ENCODE data around the gene AIMP1.
"Not testable (repeated sequence)": the region's sequence is repeated elsewhere in the genome, so short reads cannot be mapped to it uniquely, and the experiment has no call there.

The AIMP1 gene

DNA sequence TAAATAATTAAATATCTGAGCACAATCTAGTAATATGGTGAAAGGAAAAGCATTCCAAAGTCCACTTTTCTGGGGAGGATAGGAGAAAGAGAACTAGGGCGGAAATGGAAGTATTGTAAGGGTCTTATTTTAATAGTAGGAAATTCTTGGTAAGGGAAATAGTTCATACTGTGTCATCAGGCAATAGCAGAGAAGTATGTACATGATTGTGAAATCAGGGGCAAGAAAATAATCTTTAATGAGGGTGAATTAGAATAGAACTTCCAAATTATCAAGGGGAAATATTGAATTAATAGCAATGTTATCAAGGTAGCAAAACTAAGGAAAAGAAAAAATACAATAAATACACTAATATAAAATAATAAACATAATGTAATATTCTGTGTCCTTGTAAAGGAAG lies 37.4 kb downstream of the AIMP1 start:
- DNase-seq = no peak

DNA sequence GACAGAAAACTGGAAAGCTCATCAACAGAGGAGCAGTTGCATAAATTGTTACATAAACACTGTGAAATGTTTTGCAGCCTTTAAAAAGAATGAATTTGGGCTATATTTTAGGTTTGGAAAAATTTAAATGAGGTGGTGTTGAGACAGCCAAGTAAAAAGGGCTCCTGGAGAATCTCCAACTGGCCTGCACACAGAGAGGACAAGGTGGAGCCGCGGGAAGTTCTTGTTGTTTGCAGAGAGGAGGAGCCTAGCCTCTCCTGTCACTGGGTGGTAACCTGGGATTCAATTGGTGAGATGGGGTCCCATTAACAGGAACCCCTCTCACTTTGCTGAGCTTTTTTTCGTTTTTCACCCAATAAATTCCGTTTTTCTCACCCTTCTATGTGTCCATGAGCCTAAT lies 38.8 kb downstream of the AIMP1 start:
- no peak for DNase-seq

DNA sequence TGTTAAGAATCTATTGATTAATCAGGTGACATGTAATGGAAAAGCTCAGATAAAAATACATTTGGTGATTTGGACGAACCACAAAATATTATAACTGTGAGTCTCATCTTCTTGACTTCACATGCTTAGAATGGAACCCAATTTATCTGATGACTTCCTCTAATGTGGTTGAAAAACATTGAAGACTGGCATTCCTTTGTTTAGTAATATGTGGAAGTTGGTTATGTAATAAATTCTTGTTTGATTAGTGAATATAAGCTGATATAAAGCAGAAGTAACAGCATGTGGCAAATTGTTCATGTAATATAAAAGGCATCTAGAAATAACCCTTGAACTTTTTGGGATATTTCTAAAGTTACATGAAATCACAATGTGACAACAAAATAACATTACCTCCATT lies 42.5 kb downstream of the AIMP1 start:
- no peak for DNase-seq

GRCh38 chr4:106362086-106362825 lies 45.9 kb downstream of the AIMP1 start:
- DNase-seq = no peak

DNA sequence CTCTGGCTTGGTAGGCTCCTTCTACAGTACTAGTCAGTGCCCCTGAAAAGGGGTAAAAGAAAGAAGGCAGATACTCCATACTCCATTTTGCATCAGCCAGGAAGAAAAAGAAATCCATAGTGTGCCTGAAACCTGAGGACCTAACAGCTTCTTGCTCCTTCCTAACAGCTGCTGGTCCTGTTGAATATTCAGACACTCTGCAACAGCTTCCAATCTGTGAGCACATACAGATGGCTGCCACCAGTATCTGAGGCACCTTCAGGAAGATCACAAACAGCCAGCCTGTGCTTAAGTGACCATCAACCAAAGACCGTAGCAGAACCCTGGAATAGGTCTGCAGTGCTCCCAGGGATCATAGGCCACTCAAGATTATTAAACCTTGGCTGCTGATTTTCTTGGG lies 47.9 kb downstream of the AIMP1 start:
- DNase-seq = no peak

GRCh38 chr4:106365613-106366012 lies 49.3 kb downstream of the AIMP1 start:
- no peak for DNase-seq

- no peak for DNase-seq
Observed at GRCh38 chr4:106366026-106366425, 49.7 kb downstream of the AIMP1 start.

DNA sequence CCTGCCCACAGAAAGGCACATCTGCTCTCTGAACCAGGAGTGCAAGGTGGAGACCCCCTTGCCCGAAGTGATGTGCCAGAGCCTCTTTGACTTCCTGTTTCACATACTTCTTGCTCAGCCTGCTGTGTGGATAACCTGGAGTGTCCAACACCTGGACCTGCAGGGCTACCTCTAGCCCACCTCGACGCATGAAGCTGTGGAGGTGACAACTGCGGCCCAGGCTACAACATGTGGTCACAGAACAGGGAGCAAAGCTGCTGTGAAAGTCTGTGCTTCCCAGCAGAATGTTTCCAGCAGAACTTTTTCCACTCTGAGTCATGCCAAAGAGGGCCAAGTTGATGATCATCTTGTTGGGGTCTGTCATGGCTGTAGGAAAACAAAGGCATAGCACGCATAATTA lies 50.7 kb downstream of the AIMP1 start:
- no peak for DNase-seq

- no peak for DNase-seq
Observed at GRCh38 chr4:106368678-106369077, 52.3 kb downstream of the AIMP1 start, which contains the start of gene GIMD1. Gene GIMD1, minus strand, starts transcription at chr4:106368778. Its CDS starts 1,343 bp downstream, at chr4:106367435.

- peak; percentile 14 to 55 for DNase-seq
Observed at GRCh38 chr4:106369456-106370060, 53.2 kb downstream of the AIMP1 start.

- DNase-seq = no peak
Observed at GRCh38 chr4:106370214-106370613, 53.9 kb downstream of the AIMP1 start.

- DNase-seq = no peak
Observed at GRCh38 chr4:106371161-106371560, 54.8 kb downstream of the AIMP1 start.

DNA sequence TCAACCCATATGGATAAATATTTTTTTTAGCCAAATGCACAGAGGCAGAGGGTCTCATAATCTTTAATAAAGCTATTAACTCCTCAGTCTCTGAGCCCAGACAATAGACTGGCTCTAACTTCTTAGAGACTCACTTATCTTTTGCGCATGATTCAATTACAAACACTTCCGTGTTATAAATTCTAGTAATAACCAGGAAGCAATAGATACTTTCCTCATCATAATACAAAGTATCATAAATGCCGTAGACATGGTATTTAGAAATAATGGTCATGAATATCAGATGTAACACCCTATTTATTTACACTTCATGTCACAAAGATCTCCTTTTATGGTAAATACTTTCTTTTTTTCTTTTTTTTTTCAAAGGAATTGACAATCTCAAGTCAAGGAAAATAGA lies 56.7 kb downstream of the AIMP1 start:
- DNase-seq = no peak

GRCh38 chr4:106380179-106380578 lies 63.8 kb downstream of the AIMP1 start:
- no peak for DNase-seq

- DNase-seq = no peak
Observed at GRCh38 chr4:106384878-106385277, 68.5 kb downstream of the AIMP1 start.

DNA sequence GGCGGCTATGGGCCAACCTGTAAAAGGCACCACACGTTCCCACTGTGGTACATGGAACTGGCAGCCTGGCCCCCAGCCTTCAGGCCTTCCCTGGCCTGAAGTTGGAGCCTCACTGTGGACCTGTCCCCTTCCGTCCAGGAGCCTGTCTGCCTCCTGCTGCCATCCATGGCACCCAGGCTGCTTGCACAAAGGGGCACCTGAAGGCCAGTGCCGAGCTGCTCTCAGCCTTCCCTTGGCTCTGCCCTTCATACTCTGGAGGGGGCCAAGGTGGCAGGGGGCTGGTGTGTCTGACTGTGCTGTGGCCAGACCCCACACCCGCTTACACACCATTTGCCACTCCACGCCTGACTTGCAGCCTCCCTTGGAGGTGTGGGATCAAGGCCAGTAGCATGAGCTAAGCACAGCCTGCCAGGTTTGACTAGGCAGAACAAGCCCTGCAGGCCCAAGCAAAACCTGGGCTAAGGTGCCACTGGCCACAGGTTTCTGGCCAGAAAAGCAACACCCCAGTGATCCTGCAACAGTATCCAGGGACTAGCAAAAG lies 69.6 kb downstream of the AIMP1 start:
- DNase-seq = no peak

DNA sequence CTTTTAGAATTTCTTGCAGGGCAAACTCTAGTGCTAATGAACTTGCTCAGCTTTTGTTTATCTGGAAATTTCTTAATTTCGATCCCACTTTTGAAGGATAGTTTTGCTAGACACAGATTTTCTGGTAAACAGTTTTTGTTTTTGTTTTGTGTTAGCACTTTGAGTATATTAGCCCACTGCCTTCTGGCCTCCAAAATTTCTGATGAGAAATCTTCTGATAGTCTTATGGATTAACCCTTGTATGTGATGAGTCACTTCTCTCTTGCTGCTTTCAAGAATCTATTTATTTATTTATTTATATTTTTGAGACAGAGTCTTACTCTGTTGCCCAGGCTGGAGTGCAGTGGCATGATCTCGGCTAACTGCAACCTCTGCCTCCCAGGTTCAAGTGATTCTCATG lies 79.2 kb downstream of the AIMP1 start:
- no peak for DNase-seq

DNA sequence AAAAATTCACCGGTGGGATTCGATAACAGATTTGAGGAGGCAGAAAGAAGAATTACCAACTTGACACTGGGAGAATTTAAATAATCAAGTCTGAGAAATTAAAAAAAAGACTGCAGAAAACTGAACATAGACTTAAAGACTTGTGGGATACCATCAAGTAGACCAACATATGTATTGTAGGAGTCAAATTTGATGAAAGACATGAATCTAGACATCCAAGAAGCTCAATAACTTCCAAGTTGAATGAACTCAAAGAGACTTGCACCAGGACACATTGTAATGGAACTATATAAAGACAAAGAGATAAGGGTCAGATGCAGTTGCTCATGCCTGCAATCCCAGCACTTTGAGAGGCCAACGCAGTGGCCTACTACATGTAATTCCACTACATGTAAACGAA lies 82.5 kb downstream of the AIMP1 start:
- not testable (repeated sequence) for DNase-seq

Measured in NCI-H446 (cell line).